GF-D8 (cell line): ENCODE results near the gene SAC3D1.

ENCODE experiments used
- DNase-seq: peaks from one replicate; lab custom pipeline; 2025; lab: John Stamatoyannopoulos, UW

SAC3D1 gene

GRCh38 chr11:65089621-65090020, 48.6 kb downstream of the SAC3D1 start:
- DNase-seq = no peak

GRCh38 chr11:65090628-65091027, 49.6 kb downstream of the SAC3D1 start:
- no peak for DNase-seq
